B cell (primary cell): Measurements from ENCODE around the gene HINT3.

Experiments
- CTCF ChIP-seq: fragments of 200-600 bp; IDR thresholded peaks from one replicate; pipeline ENCODE4 v1.8.0; 2022; ENCODE audit warnings: antibody characterized with exemption, mild to moderate bottlenecking
- EZH2 ChIP-seq: IDR thresholded peaks from 2 replicates; pipeline ENCODE4 v1.6.1; 2012; ENCODE audit warnings: borderline replicate concordance, low read depth, mild to moderate bottlenecking, moderate library complexity, low read length; ENCODE audit not compliant: insufficient read depth, poor library complexity, severe bottlenecking

GRCh38 chr6:125913864-125914351 lies 42.7 kb upstream of the HINT3 start:
- TF ChIP-seq CTCF, result no peak
- no peak for TF ChIP-seq EZH2
